GM18909 (cell line): ENCODE results near the gene CCDC177.

Experiments used
- ATAC-seq: cut with Tn5 transposase; IDR thresholded peaks from one replicate; pipeline ENCODE4 v1.9.1; 2021; ENCODE audit warnings: mild to moderate bottlenecking; ENCODE audit not compliant: unreplicated experiment, poor library complexity

The CCDC177 gene

GRCh38 chr14:69532561-69533340 is 41.9 kb downstream of the CCDC177 start:
- no peak for ATAC-seq

GRCh38 chr14:69531135-69531534 is 43.5 kb downstream of the CCDC177 start:
- no peak for ATAC-seq

GRCh38 chr14:69530095-69530494 is 44.6 kb downstream of the CCDC177 start:
- no peak for ATAC-seq

GRCh38 chr14:69529563-69529962 is 45.1 kb downstream of the CCDC177 start:
- no peak for ATAC-seq

DNA sequence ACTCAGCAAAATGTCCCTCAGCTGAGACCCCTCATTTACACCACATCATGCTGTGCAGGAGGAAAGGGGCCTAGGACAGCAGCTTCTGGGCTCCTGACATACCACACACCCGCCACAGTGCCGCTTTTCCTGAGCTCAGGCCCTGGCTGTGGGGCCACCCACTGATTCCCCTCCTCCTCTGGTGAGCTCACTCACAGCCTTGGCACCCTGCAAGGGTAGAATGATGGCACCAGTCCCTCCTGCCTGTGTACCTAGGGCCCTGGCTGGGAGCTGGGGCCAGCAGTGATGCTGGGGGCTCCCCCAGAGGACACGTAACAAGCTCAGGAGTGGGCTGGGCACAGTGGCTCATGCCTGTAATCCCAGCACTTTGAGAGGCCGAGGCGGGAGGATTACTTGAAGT is 45.7 kb downstream of the CCDC177 start:
- no peak for ATAC-seq

DNA sequence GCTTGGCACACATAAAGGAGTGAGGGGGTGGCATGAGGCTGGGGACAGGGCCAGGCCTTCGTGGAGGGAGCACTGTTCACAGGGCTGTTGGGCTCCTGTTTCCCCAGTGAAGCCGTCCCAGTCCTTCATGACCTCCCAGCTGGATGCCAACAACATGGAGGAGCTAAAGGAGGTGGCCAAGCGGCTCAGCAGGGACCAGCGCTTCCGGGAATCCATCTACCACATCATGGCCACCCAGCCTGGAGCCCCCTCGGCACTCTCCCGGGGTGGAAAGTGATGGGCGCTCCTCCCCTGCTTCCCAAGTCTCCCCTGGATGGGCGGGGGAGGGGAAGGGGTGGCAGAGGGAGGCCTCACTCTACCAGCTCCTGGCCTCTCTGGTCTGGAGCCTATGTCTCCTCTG is 46.5 kb downstream of the CCDC177 start:
- ATAC-seq, result no peak

GRCh38 chr14:69527635-69528034 is 47.0 kb downstream of the CCDC177 start:
- ATAC-seq, result no peak

DNA sequence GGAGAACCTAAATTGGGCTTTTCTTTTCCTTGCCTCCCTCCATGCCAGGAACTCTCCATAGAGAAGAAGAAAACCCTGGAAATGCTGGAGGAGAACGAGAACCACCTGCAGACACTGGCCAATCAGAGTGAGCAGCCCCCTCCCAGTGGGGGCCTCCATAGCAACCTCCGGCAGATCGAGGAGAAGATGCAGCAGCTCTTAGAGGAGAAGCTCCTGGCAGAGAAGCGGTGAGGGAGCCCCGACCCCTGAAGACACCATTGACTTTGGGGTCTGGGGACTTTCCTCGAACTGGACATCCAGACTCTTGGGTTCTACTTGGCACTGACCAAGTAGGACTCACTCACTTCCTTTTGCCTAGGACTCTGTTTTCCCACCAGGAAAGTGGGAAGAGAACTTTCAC is 48.8 kb downstream of the CCDC177 start:
- ATAC-seq, result no peak

DNA sequence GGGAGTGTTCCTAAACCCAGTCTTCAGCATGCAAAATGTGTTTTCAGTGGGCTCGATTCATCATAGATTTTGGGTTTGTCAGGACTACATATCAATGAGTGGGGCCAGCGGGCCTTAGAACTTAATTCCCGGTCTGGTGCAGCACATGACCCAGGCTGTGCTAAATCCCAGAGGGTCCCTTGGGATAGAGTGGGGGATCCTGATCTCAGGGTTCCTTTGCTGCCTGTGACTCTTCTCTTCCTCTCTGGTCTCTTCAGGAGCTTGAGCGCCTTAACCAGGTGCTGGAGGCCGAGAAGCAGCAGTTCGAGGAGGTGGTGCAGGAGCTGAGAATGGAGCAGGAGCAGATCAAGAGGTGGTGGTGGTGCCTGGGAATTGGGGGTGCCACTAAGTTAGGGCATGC is 52.6 kb downstream of the CCDC177 start:
- ATAC-seq, result no peak
